ENCODE data around the gene GNB1. TPM values are rescaled to one million over a fixed set of nuclear protein-coding genes. Genes with fewer than 3 reads are reported as not detected.
"Not testable (repeated sequence)": the region's sequence is repeated elsewhere in the genome, so short reads cannot be mapped to it uniquely, and the experiment has no call there.

GNB1 gene
- total RNA-seq, 1 donor from 2014 or later, result 338 TPM

GRCh38 chr1:1763657-1764621, 126.9 kb downstream of the GNB1 start:
- no peak for DNase-seq (ENCODE audit: low spot score)

- DNase-seq (ENCODE audit: low spot score), result no peak
Observed at GRCh38 chr1:1761504-1762376, 129.1 kb downstream of the GNB1 start.

- no peak for DNase-seq (ENCODE audit: low spot score)
Observed at GRCh38 chr1:1760715-1761114, 130.2 kb downstream of the GNB1 start.

GRCh38 chr1:1760345-1760650, 130.6 kb downstream of the GNB1 start:
- DNase-seq (ENCODE audit: low spot score), result no peak

- no peak for DNase-seq (ENCODE audit: low spot score)
Observed at GRCh38 chr1:1759456-1760344, 131.2 kb downstream of the GNB1 start.

GRCh38 chr1:1758692-1759455, 132.0 kb downstream of the GNB1 start:
- peak; percentile 87 for DNase-seq (ENCODE audit: low spot score)

GRCh38 chr1:1758059-1758621, 132.7 kb downstream of the GNB1 start:
- no peak for DNase-seq (ENCODE audit: low spot score)

- no peak for DNase-seq (ENCODE audit: low spot score)
Observed at GRCh38 chr1:1757422-1758058, 133.3 kb downstream of the GNB1 start.

- DNase-seq (ENCODE audit: low spot score), result no peak
Observed at GRCh38 chr1:1756661-1757421, 134.0 kb downstream of the GNB1 start.

GRCh38 chr1:1755852-1756251, 135.0 kb downstream of the GNB1 start:
- no peak for DNase-seq (ENCODE audit: low spot score)

GRCh38 chr1:1755426-1755825, 135.5 kb downstream of the GNB1 start:
- DNase-seq (ENCODE audit: low spot score), result no peak

GRCh38 chr1:1754051-1754815, 136.7 kb downstream of the GNB1 start:
- no peak for DNase-seq (ENCODE audit: low spot score)

- no peak for DNase-seq (ENCODE audit: low spot score)
Observed at GRCh38 chr1:1753607-1754005, 137.3 kb downstream of the GNB1 start.

GRCh38 chr1:1752636-1753606, 138.0 kb downstream of the GNB1 start:
- no peak for DNase-seq (ENCODE audit: low spot score)

- no peak for DNase-seq (ENCODE audit: low spot score)
Observed at GRCh38 chr1:1752190-1752589, 138.7 kb downstream of the GNB1 start.

- DNase-seq (ENCODE audit: low spot score), result not testable (repeated sequence)
Observed at GRCh38 chr1:1749941-1750340, 140.9 kb downstream of the GNB1 start.

GRCh38 chr1:1748686-1749321, 142.1 kb downstream of the GNB1 start:
- DNase-seq (ENCODE audit: low spot score), result no peak
